ENCODE results near the gene DIPK2A.

DIPK2A gene, protein sequence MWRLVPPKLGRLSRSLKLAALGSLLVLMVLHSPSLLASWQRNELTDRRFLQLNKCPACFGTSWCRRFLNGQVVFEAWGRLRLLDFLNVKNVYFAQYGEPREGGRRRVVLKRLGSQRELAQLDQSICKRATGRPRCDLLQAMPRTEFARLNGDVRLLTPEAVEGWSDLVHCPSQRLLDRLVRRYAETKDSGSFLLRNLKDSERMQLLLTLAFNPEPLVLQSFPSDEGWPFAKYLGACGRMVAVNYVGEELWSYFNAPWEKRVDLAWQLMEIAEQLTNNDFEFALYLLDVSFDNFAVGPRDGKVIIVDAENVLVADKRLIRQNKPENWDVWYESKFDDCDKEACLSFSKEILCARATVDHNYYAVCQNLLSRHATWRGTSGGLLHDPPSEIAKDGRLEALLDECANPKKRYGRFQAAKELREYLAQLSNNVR

DNA sequence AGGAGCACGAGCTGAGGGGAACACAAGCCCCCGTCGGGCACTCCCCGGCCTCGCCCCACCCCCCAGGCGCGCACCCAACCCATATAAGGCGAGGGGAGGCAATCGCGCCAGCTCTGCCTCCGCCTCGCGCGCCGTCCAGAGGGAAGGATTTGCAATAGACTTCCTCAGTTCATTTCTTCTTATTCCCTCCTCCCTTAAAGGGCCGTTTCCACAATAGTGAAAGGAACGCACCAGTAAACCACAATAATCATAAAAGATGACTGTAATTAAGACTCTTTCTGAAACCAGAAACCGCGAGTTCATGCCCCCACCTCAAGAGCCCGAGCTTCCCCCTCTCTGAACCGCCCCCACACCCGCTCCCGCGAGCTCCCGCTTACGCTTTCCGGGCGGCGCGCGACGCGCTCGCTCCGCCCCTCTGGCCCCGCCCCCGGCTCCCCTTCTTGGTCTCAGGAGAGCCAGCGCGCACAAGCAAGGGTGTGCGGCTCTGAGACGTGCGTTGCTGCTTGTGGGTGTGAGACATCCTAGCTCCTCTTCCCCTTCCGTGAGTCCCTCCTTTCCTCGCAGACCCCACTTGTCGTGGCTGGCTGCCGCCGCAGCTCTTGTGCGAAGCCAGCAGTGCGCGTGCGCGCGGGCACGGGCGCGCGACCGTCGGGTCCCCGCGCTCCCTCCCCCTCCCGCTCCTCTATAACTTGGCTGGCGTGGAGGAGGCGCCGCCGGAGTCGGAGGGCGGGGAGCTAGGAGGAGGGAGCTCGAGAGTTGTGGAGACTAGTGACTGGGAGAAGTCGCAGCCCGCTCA is at the start of gene DIPK2A:
Gene DIPK2A (plus strand): TSS at position 465 of the 796 bp plus-strand sequence. CDS start 510 bp downstream, outside the sequence.
- peak; percentile 81 to 100 (median 96) for DNase-seq

DNA sequence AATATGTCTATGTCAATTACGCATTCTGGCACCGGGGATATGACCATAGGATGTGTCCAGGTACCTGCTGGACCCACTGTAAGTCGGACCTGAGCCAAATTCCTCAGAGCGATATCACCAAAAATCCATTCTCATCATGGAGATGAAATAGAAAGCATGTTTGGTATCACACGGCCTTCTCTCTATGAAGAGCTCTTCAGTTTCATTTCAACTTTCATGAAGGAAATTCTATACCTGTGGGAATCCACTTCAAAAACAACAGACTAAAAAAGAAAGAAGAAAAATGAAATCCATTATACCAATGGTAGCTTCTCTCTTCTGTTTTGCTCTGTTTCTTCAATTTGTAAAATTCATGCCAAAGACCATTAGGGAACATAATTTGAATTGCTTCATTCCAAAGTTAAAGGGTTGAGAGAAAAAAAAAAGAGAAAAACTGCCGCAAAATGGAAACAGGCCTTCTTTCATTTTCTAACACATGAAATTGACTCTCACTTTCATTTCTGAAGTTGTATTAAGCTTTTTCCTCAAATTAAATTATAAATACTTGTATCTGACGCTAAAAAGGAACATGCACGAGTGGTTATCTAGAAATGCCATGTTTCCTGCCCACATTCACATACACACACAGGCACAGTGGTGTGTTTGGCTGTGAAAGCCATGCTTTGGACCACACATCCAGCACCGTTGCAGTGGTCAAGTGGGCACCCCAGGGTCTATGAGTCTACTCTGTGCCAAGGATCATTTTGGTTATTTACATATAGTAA is 46.9 kb upstream of the DIPK2A start:
- DNase-seq: no peak

DNA sequence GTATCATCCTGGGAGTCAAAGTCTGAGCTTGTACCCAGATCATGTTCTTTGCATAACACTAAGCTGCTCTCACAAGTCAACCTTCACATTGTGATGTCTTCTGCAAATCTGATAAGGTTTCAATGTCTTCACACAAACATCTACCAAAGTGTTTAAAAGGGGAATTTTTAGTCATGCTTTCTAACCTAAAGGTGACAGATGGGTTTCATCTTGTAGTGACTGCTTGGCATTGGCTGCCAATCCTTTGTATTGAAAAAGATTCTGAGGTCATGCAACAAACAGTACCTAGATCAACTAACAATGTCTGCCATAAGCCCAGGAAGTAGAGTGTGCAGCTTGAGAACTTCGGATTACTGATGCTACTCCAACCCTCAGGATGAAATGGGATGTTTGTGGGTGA is 43.6 kb upstream of the DIPK2A start:
- no peak for DNase-seq

DNA sequence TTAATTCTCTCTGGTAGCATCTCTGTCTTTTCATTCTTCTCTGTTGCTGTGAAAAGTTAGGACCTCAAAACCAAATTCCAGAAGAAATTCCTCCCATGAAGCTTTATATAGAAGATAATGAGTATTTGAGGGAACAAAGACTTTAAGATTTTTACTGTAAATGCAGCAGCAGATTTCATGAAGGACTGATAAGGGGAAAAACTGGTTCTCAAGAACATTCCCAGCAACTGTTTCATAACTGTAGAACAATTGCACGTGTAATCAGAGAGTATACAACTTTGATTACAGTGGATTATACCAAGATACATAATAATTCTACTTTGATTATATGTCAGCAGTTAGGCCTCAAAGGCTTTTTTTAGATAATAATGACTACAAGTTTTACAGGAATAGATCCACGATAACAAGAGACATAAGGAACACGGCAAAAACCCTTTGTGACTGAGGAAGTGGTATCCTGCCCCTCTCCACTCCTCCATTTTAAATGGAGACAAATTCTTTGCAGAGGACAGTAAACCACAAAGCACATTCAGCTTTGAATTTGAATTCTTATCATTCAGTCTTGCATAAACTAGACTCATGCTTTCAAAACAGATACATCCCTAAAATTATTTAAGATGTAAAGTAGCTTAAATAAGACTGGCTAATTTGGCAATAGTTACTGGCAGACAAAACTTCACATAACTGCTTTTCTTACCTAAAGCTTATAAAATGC is 42.9 kb upstream of the DIPK2A start:
- no peak for DNase-seq

DNA sequence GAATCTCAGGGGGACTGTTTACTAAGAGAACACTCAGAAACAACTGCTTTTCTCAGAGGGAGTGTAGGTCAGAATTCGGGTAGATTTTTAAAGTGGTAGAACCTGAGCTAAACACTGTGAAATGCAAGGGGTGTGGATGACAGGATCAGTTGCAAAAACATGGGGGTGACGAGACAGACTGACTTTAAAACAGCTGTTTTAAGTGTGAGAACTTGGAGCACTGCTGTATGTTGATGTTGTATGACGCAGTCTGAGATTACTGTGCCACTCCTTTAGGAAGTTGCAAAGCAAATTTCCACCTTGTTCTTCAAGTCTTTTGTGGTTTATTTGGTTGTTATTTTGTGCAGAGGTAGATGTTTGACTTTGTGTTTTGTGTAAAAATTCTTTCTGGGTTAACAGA is 36.8 kb upstream of the DIPK2A start:
- no peak for DNase-seq

DNA sequence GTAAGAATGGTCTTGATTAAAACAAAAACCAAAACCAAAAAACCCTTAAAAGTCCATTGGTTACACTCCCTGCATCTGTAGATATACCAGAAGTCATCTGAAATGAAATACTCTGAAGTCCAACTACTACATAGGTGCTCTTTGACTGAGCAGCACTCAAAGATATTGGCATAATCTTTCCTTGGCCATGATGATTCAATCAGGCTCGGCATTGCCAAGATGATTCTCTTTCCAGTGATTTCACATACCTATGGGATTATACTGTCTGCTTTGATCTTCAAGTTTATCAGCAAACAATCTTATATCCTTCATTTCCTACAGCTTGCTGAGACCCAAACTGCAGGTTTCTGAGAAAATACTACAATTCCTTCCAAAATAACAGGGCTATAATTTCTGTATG is 35.9 kb upstream of the DIPK2A start:
- no peak for DNase-seq

DNA sequence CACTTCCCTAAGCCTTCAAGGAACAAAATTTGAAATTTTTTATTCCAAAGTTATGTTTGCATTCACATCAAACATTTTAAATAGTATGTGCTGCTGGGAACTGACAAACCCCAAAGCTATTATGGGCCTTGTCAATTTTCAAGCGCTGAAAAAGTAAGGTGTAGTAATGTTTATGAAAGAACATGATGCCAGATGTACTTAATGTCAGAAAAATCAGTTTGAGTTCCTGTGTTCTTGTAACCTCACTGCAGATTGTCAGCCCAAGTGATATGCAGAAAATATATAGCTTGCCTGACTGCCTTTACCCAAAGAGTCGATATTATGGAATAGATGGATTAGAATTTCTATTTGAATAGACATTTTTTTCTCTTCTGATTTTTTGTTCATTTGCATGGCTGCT is 20.8 kb upstream of the DIPK2A start:
- no peak for DNase-seq

DNA sequence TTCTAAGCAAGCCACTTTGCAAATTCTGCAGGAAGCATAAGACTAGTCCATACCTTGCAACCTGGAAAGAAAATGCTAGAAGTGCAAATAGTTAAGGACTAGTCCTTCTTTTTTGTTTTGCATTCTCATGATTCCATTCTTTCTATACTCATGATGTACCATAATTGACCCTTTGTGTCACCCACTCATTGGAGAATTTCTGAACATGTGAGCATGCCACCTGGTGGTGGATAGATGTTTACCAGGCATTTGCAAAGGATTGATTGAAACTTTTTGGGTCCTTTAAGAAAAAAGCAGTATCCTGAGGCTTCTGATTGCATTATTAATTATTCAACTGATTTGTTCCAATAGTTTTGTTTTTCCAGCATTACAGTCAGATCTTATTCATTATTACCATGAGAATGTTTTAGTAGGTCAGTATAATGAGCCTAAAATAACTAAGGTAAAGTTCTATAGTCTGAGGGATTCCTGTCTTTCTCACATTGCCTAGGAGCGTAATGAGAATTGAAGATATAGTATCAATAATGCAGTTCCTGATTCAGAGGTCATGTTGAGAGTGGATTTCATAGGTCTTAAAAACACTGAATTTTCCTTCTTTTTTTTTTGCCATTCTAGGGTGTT is 20.2 kb upstream of the DIPK2A start:
- peak in 8 of 51 donors; percentile 0 to 31 (median 6) for DNase-seq

DNA sequence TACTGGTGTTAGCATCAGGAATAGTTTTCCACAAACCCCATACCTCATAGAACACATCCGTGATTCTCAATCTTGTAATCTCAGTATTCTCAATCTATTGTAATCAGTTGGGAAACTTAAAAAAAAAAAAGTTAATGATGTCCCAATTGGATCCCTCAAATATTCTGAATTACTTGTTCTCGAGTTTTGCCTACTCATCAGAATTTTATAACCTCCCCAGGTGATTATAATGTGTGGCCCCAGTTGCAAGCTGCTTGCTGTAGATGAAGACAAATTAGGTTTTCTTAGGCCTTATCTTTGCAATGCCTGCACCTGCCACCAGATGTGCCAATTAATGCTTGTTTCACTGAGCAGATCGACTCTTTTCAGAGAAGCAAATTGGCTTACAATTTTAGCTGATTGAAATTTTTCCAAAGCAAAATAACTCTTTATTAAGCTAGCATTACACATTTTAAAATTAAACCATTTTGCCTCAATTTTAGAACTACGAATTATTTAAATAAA is 19.0 kb upstream of the DIPK2A start:
- DNase-seq: no peak

DNA sequence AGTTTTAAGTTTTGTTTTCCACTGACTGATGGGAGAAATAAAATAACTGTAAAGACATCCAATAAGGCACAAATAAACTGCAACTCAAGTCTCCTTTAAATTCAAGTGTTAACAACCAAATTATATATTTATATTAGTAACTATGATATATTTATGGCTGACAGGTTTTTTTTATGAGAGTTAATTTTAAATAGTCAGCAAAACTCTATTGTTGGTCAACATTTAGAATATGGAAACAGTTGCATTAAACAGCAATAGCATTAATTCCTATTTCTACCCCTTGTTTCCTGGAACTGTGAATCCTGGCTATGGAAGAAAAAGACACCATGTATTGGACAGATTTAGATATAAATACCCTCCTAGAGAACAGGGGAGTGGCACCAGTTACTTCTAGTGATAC is 16.5 kb upstream of the DIPK2A start:
- no peak for DNase-seq

DNA sequence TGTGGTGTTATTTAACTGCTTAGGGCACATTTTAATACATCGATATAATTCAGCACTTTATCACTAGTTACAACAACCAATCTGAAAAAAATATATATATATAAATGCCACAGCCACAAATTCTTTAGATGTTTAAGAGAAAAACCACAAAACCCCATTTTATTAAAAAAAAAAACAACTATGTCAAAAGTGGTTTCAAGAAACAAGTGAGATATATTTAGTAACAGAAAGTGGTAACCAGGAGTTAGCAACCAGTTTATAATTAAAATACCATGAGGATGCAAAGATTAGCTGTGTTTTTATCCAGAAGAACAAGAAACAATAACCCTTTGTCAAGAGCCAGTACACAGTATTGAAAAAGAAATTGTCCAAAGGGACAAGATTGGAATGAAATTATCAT is 14.8 kb upstream of the DIPK2A start:
- DNase-seq: no peak

DNA sequence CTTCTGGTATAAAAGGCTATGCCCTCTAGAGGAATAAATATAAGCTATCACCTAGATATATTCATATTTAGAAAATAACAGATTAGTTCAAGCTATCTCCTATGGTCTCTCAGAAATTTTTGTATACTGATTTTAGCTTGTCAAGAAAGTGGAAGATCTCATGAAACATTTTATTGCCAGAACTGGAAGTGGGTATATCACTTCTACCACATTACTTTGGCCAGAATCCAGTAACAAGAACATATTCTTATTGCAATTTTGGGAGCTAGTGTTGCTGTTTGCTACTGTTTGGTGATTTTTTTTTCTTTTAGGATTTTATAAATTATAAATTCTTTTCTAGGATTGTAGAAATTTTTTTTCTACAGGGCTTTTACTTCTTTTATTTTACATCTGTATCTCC is 14.2 kb upstream of the DIPK2A start:
- no peak for DNase-seq

DNA sequence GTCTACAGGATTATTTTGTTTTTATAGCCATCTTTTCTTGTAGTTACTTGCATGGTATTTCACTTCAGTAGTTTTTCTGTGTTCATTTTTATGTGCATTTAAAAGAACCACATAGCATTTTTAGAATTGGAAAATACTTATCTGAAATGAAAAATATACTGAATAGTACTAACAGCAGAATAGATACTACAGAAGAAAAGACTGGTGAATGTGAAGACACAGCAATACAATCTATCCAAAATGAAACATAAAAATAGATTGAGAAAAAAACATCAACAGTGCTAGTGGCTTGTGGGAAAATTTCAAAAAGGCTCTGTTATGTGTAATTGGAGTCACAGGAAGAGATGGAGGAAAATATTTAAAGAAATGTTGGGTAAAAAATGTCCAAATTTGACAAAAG is 12.7 kb upstream of the DIPK2A start:
- DNase-seq: no peak

DNA sequence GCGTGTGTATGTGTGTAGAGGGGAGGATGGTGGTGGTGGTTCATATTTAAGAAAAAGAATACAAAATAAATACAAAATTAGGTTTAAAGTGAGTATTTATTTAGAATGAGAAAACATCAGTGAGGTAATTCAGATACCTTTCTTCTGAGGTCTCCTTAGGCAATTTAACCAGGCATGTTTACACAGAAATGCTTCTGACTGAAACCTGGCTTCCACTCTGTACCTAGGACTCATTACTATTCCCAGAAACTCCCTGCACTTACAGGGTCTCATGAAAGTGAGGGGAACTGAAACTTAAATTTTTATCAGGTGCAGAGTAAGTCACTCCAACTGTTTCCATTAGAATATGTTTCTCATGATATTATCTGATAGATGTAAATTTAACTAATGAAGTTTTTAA is 10.3 kb upstream of the DIPK2A start:
- DNase-seq: no peak

DNA sequence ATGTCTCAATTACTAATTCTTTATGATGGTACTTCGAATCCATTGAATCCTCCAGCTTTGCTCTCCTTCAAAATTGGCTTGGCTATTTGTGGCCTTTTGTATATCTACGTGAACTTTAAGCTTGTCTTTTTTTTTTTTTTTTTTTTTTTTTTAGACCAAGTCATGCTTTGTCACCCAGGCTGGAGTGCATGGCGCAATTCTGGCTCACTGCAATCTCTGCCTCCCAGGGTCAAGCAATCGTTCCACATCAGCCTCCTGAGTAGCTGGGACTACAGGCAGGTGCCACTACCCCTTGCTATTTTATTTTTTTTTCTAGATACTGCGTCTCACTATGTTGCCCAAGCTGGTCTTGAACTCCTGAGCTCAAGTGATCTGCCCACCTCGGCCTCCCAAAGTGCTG is 7.7 kb upstream of the DIPK2A start:
- no peak for DNase-seq

DNA sequence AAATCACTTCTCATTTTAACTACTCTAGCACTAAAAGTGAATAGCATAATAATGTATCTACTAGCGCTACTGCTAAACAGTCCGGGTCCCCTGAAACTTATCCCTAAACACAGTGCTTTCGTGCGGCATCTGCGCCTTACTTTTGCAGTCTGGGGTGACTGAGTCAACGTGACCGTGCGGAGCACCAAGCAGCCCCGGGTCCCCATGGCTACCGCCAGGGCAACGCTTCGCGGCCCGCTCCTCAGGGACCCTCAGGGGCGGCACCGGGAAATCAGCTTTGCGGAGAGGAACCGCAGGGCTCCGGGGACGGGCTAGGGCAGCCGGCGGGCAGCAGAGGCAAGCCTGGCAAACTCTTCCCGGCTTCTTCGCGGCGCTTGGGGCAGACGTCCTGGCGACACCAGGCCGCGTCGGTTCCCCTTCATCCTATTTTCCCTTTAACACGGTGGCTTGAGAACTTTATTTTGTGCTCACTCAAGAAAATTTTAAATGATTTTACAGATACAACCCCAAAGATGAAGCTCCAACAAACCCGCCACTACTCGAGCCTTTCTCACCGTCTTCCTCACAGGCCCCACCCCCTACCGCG is 757 bp upstream of the DIPK2A start:
- DNase-seq: peak in 41 of 51 donors; percentile 15 to 77 (median 56)

DNA sequence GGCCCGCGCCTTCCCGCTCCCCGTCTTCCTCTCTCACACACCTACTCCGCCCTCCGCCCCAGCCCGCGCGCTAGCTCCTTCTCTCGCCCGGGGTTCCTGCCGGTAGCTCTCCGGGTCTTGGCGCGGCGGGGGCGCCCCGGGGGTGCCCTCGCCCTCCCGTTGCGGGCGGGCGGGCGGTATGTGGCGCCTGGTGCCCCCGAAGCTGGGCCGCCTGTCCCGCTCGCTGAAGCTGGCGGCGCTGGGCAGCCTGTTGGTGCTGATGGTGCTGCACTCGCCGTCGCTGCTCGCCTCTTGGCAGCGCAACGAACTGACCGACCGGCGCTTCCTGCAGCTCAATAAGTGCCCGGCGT is 507 bp downstream of the DIPK2A start:
- peak in 16 of 51 donors; percentile 60 to 89 (median 77) for DNase-seq

DNA sequence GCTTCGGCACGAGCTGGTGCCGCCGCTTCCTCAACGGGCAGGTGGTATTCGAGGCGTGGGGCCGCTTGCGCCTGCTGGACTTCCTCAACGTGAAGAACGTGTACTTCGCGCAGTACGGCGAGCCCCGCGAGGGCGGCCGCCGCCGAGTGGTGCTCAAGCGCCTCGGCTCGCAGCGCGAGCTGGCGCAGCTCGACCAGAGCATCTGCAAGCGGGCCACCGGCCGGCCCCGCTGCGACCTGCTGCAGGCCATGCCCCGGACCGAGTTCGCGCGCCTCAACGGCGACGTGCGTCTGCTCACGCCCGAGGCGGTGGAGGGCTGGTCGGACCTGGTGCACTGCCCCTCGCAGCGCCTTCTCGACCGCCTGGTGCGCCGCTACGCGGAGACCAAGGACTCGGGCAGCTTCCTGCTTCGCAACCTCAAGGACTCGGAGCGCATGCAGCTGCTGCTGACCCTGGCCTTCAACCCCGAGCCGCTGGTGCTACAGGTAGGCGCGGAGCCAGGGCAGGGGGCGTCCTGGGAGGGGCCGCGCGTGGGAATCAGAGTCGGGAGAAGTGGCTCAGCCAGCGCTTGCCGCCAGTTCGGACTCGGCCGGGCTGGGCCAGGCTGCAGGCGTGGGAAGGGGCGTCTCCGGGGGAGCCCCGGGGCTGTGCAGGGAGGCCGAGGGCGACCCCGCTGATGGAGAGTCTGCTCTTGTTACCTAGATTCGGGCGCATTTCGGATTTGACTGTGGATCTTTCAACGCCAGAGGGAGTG is 1.1 kb downstream of the DIPK2A start:
- DNase-seq: peak in 49 of 51 donors; percentile 32 to 87 (median 69)

DNA sequence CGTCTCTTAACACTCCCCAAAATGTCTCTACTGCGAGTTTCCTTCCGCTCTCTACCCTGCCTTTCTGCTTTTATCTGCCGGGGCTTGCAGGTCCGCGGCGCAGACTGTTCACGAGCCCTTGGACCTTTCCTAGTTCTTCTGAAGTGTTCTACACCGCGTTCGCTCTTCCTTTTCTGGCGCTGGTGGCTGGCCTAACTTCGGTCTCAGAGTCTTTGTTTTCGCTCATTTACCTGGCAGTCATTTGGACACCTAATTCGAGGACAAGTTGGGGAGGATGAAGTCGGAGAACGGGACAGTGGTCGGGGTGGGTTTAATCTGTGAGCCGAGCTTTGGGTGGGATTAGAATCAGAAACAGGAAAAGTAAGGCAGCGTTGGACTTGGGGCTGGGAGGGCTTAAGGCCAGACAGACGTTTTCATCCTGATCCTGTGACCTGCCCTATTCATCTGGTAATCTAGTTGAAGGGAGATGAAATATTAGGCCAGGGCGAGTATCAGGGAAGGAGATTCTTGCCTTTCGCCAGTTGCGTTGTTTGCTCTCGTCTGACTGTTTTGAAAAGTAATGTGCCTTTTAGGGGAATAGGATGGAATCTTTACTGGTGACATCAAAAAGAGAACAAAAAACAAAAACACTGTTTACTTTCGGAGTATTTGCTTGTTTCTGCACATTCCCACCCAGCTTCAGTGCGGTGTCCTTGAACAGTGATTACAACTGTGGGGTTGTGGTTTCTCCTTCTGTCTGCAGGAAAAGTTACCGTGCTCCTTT is 1.8 kb downstream of the DIPK2A start:
- peak in 18 of 51 donors; percentile 8 to 86 (median 48) for DNase-seq
